ENCODE data around the gene RABL2A. TPM values are rescaled to one million over a fixed set of nuclear protein-coding genes. Genes with fewer than 3 reads are reported as not detected.

The RABL2A gene
- total RNA-seq, 1 experiment from 2014 or later: 11.4 TPM

GRCh38 chr2:113679457-113679856 is 52.4 kb downstream of the RABL2A start:
- no peaks in the 10 kb centered on the region for H3K79me2 ChIP-seq (ENCODE audit: insufficient read depth, low read length)

More at GRCh38 chr2:113679457-113679856, 52.4 kb downstream of the RABL2A start:
- Histone ChIP-seq H4K20me1 (ENCODE audit: control insufficient read depth, insufficient read depth, insufficient read length) (no peaks in the 10 kb centered on the region), H2BK12ac (ENCODE audit: insufficient read length, low read depth, low read length) (no peak overlapping the region), H3K56ac (ENCODE audit: insufficient read length, low read depth, low read length) (no peak overlapping the region), H3K27ac (ENCODE audit: insufficient read length, low read depth, low read length) (no peak overlapping the region), H2BK15ac (ENCODE audit: low read depth, low read length) (no peak overlapping the region), H3K23me2 (ENCODE audit: insufficient read length, low read depth, low read length, poor library complexity, severe bottlenecking) (no peaks in the 10 kb centered on the region), H4K91ac (ENCODE audit: insufficient read length, low read depth, low read length) (no peak overlapping the region), H3K9ac (ENCODE audit: extremely low read depth, insufficient read length, low read length) (no peak overlapping the region), H3K4me2 (ENCODE audit: insufficient read depth, insufficient read length, low read length) (no peak overlapping the region), H3K23ac (ENCODE audit: insufficient read length, low read depth, low read length) (no peak overlapping the region), H3K4me1 (ENCODE audit: insufficient read depth, low read length) (no peaks in the 10 kb centered on the region), H2BK5ac (ENCODE audit: insufficient read length, low read length) (no peak overlapping the region), H2BK20ac (ENCODE audit: low read depth, low read length, poor library complexity, severe bottlenecking) (no peak overlapping the region), H4K5ac (ENCODE audit: insufficient read length, low read depth, low read length) (no peak overlapping the region), H2AFZ (ENCODE audit: low read length) (no peak overlapping the region), H2AK5ac (ENCODE audit: insufficient read length, low read length) (no peak overlapping the region), H3K27me3 (ENCODE audit: insufficient read depth, low read length) (no peaks in the 10 kb centered on the region), H3K79me1 (ENCODE audit: insufficient read depth, low read depth, low read length, poor library complexity, severe bottlenecking) (no peaks in the 10 kb centered on the region), H3T11ph (ENCODE audit: low read length) (no peak overlapping the region), H3K9me3 (ENCODE audit: control insufficient read depth, low read depth, low read length) (no peaks in the 10 kb centered on the region), H4K8ac (replicated peaks; ENCODE audit: insufficient read length, low read depth, low read length) (no peak overlapping the region), H3K18ac (ENCODE audit: insufficient read length, low read depth, low read length) (no peak overlapping the region), H2BK120ac (ENCODE audit: low read depth, low read length, poor library complexity, severe bottlenecking) (no peak overlapping the region), H3K4ac (ENCODE audit: low read depth, low read length) (no peak overlapping the region), H3K14ac (ENCODE audit: insufficient read depth, low read length) (no peak overlapping the region)
- Mint-ChIP-seq H3K27me3 (ENCODE audit: low read depth) (peaks cover 70% of the 10 kb centered on the region), H3K9me3 (peaks cover 2 to 17% of the 10 kb centered on the region in 2 experiments; a peak in 3 of 5 replicates), H3K27ac (no peak overlapping the region), H3K36me3 (ENCODE audit: insufficient read depth in 1 of 3, low read depth in 3 of 3) (no peaks in the 10 kb centered on the region; a peak in 1 of 7 replicates), H3K4me1 (peaks cover 0 to 3% of the 10 kb centered on the region in 2 experiments; a peak in 1 of 4 replicates), H3K4me3 (no peak overlapping the region)
- no peak for TF ChIP-seq CTCF (conservative IDR thresholded peaks at IDR 0.05)
- WGBS (ENCODE audit: extremely low coverage, insufficient read length, low lambda C conversion rate): no CpG with 5 or more reads among the region's 8 CpGs
- no peak for DNase-seq

All from H9 (cell line).